GM18868 (cell line): ENCODE data around the gene COL25A1.
"Not testable (repeated sequence)": the region's sequence is repeated elsewhere in the genome, so short reads cannot be mapped to it uniquely, and the experiment has no call there.

ENCODE experiments used
- ATAC-seq: cut with Tn5 transposase; IDR thresholded peaks from one replicate; pipeline ENCODE4 v1.9.1; 2021; ENCODE audit warnings: mild to moderate bottlenecking, moderate library complexity; ENCODE audit not compliant: unreplicated experiment

Gene COL25A1

DNA sequence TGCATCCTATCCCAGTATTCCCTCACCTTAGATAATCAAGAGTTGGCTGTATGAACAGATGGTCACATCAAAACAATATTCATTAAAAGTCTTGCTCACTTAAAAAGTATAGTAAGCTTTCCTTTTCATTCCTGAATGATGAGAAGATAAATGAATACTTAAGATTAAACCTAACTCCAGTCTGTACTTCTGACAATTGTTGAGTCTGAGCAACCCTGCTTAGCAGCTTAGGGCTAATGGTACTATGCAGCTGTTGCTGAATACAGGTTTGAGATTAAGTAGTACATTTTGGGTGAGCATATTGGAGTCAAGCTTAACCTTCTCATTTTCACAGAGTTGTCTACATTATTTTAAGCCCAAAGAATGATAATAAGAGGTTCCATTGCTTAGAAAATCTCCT lies 417.9 kb downstream of the COL25A1 start:
- no peak for ATAC-seq

DNA sequence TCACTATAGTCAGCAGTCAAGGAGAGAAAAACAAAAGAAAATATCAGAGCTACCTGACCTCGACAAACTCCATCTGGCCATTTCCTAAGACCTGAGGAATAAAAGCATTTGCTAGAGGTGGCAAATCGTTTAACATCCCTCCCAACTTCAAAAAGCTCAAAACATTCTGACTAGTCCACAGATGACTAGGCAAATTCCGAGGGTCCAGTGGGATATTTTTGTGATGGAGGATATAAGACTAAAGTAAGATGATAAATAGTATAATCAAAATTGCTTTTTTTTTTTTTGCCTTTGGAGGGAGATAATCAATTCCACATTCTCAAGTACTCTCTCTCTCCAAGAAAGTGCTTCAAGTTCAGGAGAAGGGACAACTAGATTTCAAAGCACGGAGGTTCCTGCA lies 420.5 kb downstream of the COL25A1 start:
- no peak for ATAC-seq

DNA sequence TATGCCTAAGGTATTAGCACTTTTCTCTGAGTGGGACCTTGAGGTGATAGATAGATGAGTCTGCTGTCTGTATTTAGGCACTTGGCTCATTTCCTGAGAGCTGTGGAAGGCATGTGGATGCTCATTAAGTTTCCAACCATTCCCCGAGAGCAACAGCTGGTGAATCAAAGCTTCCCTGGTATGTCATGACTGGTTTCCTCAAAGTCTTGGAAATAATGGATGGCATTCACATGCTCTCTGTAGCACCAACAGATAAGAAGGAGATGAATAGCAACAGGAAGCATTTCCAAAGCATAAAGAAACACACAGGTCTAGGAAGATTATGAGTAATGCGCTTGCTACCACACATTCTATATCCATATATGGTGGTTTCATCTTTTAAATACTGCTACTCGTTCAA lies 421.3 kb downstream of the COL25A1 start:
- ATAC-seq, result no peak

DNA sequence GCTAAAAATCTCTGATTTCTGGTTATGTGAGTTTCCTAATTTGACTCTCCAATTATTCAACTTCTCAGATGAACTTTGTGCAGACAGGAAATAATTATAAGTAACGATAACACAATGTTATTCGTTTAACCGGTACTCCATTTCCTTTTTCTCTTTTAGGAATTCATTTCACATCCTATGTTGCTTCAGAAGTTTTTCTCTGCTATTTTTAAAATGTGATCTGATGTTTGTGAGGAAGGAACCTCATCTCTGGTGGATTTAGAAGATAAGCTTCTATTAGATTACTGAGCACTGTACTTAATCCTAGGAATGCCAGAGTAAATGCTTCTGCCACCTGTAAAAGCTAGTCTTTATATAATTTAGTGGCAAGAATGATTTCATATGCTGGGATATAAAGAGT lies 423.7 kb downstream of the COL25A1 start:
- ATAC-seq, result no peak

DNA sequence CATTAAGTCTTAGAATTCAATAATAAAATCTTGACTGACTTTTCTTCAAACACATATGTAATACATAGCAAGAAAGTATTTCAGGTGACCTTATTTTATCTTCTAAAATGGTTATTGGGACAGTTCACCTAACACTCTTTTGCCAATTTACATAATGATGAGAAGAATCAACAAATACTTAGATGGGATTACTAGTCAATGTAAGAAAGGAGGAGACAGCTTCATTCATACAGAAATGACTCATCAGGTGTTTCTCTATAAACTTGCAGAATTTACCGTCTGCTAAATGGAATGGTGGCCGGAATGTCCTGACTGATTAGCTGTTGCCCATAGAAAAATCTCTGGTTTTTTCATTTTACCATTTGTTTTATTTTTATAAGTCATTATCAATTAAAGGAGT lies 424.6 kb downstream of the COL25A1 start:
- no peak for ATAC-seq

DNA sequence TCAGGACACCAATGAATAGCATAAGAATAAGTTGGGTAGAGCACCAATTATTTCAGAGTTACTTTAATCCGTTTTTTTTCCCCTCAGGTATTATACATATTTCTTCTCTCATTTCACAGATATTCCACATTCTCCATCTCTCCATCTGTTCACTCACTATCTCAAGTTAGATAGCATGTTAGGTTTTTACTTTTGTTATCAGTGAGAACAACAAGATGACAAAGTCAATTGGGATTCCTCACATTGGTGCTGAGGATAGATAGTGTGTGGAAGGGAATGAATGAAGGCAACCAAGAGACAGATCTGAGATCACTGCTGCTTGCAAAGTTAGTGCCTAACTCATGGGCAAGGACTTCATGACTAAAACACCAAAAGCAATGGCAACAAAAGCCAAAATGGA lies 427.7 kb downstream of the COL25A1 start:
- ATAC-seq, result no peak

DNA sequence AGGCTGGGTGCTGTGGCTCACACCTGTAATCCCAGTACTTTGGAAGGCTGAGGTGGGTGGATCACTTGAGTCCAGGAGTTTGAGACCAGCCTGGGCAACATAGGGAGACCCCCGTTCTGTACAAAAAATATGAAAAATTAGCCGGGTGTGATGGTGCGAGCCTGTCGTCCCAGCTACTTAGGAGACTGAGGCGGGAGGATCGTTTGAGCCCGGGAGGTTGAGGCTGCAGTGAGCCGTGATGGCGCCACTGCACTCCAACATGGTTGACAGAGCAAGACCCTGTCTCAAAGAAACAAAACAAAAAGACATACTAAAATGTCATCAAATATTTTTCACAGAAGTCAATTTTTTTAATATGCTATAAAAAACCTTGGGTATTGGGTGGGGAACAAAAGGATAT lies 432.5 kb downstream of the COL25A1 start:
- ATAC-seq, result not testable (repeated sequence)

DNA sequence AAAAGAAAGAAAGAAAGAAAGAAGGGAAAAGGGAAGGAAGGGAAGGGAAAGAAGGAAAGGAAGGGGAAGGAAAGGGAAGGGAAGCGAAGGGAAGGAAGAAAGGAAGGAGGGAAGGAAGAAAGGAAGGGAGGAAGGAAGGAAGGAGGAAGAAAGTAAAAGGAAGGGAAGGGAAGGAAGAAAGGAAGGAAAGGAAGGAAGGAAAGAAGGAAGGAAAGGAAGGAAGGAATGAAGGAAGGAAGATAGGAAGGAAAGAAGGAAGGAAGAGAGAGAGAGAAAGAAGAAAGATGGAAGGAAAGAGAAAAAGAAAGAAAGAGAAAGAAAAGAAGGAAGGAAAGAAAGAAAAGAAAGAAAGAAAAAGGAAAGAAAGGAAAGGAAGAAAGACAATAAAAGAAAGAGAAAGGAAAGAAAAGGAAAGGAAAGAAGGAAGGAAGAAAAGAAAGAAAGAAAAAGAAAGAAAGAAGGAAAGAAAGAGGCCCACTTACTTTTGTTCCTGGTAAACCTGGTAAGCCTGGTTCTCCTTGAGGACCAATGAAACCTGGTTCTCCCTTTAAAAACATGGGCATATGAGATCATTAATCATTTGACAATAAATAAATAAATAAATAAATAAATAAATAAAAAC lies 433.7 kb downstream of the COL25A1 start:
- no peak for ATAC-seq

DNA sequence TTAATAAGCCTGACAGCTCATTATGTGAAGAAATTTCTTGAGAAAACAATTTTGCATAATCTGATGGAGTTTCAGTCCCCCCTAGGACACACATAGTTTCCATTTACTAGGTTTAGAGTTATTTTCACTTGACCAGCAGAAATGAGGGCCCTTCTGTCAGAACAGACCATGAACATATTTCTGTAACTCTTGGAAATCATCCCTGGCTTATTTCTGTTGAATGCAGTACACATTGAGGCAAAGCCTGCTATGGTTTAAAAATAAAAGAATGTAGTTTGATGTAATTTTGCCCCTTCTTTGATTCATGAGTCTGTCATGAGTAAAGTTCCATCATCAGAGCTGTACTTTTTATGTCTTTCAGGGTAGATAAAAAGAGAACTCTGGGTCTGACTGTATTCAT lies 435.0 kb downstream of the COL25A1 start:
- no peak for ATAC-seq

DNA sequence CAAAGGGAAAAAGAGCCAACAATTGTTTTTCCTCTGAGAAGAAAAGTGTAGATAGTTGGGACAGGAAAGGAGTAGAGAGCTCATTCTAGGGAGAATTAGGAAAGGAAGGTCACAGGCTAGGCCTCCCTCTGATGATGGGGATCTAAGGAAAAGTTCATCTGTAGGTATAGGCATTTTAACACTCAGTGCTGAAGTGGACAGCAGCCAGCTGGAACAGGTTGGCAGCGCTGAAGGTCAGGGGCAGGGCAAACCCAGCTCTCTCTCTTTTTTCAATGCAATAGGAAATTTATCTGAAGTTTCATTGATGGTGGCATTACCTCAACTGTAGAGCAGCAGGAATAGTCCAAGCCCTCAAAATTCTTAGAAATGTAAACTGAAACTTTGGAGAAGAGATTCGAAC lies 441.1 kb downstream of the COL25A1 start:
- ATAC-seq, result no peak

DNA sequence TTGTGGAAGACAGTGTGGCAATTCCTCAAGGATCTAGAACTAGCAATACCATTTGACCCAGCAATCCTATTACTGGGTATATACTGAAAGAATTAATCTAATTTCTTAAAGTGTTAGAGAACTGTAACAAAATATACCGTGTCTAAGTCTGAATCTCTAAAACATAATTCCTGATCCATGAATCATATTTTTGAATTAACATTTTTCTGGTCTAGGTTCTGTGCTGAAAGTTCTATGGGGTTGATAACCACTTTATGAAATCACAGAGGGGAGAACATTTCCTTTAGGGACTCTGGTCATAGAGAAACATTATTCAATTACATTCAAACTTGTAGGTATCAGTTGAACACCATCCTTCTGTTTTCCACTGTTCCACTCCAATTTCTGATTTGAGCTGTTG lies 447.7 kb downstream of the COL25A1 start:
- no peak for ATAC-seq

DNA sequence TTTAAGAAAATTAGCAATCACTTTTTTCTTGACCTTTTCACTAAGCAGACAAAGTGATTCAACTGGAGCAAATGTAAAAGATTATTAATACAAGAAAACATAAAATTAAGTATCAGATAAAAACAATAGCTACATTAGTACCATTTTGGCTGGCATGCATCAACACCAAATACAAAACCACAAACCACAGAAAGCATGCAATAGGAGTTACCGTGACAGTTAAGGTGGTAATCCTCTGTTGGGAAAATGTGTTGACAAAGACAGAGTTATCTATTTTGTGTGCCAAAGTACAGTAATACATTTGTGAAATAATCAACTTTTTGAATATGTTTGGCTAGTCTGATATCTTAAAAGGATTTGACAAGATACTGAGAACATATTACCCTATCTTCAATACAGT lies 449.8 kb downstream of the COL25A1 start:
- no peak for ATAC-seq

DNA sequence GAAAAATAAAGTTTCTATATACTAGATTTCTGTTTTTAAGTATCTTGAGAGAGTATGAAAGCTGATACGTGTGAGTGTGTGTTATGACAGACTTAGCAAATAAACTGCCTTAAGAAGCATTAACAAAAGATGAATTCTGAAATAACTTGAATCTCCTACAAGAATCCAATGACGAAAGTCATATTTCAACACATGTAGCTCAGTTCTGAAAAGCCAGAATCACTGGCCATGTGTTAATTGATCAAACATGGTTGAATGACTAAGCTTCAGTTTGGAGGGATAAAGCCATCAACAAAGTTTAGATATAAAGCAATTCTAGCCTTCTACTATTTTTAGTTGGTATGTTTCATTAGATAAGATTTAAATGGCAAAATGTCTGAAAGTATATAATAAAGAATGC lies 451.1 kb downstream of the COL25A1 start:
- ATAC-seq, result no peak

DNA sequence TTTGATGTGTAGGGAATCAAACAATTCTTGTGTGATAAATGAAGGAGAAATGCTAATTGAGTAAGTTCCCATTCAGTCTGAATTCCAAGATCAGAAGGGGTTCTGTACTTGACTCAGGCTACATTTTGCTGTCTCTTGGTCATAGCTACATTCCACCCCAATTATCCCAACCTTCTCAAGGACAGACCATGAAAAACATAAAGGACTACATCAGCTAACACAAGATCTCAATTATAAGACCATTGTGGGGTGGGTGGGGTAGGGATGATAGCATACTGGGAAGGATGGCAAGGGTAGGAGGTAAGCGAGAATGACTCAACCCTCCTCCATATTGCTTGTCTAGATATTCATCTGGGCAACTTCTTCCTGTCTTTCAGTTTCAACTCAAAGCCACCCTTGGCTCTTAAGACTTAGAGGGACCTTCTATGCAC lies 452.2 kb downstream of the COL25A1 start:
- peak; percentile 33 for ATAC-seq

DNA sequence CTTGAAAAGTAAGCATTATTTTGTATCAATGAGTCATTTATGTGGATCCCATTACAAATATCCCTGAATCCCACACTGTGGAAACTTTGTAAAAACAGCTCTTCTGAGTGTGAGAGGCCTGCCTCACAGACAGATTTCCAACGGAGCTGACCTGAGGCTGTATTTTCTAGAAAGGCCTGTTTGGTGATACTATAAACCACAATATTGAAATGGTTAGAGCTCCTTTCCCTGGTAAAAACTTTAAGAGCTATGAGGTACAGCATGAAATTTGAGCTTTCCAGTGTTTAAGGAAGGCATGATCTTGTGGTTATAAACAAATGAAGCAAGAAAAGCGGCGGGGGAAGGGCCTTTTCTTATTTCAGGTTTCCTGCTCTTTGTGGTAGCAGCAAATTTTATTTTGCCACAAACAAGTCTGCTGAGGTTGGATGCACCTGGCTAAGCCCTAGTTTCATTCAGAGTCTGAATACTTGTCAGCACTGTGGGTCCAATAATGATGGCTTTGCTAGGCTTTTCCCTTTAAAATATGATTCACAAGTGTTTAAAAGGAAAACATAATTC lies 452.8 kb downstream of the COL25A1 start:
- ATAC-seq, result peak; percentile 92

DNA sequence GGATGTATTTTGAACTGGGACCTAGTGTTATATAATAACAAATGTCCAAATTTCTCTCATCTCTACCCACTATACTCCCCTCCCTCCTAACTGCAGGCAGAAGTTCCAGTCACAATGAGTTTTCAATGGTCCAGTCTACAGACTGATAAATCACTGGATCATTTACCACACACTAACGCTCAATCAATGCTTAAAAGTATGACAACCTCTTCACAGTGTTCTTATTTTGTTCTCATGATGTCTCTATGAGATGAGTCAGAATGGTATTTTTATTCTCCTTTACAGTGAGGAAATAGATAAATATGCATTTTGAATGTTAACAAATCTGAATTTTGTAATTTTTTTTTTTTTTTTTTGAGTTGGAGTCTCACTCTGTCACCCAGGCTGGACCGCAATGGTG lies 455.9 kb downstream of the COL25A1 start:
- ATAC-seq, result no peak

DNA sequence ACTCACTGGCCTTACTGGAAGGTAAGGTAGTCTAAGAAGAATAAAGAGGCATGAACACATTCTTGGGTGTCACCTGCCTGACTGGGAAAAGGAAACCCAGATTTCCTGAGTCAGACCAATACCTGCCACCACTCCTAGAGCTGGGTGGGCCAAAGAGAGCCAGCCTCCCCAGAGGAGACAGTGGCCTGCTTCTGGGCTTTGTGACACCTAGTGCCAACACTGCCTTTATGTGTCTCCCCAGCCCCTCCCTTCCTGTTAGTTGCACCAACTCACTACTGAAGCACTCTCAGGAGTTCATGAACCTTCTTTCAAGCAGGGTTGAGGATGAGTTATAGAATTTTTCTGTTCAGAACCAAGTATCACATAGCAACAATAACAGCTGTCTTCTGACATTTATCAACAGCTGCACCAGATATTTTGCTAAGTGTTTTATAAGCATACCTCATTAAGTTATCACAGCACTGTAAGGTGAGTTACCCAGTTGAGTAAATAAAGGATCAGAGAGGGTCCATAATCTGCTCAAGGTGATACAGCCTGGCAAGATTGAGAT lies 462.0 kb downstream of the COL25A1 start:
- no peak for ATAC-seq

DNA sequence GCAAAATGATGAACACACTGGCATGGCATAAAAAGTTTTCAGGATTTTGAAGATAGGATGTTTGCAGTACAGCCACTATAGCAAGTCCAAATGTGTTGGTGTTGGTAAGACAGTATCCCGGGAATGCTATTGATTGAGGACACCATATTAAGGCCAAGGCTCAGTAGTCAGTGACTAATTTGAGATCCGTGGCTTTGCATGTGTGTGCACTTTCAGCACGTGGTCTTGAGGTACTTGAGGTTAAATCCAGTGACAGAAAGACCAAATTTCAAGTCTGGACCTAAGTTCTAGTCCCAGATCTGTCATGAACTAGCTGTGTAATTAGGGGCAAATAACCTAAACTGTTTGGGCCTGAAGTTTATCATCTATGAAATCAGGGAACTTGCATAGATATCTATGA lies 463.1 kb downstream of the COL25A1 start:
- ATAC-seq, result no peak

DNA sequence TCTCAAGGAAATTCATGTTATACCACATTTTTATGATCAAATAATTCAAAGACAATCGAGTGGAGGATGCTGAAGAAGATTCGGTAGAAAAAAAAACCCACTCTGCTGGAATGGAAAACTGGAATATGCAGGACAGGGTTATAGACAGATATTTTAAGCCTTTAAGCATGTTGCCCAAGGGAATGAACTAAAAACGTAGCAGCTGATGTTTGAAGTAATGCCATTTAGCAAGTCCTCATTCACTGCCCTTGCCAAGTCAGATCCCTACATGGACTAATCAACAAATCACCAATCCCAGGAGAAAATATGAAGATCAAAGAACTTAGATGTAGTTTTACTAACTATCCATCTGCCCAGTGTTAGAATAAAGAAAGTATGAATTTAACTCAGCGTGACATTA lies 464.0 kb downstream of the COL25A1 start:
- no peak for ATAC-seq

DNA sequence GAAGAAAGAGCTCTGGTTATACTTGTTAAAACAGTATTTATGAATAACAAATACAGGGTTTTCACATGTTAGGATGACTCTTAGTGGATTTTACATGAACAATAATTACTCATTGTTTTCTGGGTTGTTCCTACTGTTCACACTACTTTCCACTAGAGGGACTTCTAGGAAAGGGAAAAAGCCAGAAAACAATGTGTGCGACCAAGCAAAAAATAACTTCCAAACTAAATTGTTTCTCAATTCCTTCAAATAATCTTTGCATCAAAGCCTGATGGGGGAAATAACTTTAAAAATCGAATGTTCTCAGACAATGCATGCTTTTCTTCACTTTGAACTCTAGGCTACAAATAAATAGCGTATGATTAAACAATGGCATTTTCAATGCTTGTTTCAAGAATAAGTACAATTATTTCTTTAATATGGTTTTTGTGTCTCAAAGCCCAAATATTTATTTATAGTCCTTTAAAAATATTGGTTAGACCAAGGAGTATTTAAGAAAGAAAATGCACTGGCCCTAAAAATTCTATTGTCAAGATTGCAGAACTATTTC lies 467.5 kb downstream of the COL25A1 start:
- ATAC-seq, result peak; percentile 65

DNA sequence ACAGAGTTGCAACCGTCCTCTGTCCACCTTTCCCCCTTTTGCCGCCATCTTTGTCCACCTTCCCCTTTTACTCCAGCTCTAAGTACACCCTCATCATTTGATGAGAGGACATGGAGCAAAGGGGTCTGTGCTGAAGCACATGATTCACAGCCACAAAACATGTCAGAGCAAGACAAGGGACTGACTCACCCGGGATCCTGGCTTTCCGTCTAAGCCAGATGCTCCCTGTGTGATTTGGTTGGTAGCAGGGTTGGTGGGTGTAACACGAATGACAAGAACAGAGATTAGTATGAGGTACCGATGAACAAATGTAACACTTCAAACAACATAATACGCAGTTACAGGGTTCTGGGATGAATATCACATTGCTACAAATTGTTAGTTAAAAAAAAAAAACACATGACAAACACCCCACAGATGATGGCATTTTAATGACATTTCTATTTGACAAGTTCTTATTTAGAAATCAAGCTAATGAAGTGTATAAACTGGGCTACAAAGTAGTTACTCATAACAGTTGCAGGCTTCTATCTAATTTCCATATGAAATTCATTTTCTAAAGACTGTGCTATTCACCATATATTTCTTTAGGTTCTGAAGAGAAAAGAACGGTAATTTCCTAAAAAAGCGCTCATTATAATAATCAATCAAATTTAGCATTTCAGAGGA lies 468.2 kb downstream of the COL25A1 start:
- ATAC-seq, result no peak

DNA sequence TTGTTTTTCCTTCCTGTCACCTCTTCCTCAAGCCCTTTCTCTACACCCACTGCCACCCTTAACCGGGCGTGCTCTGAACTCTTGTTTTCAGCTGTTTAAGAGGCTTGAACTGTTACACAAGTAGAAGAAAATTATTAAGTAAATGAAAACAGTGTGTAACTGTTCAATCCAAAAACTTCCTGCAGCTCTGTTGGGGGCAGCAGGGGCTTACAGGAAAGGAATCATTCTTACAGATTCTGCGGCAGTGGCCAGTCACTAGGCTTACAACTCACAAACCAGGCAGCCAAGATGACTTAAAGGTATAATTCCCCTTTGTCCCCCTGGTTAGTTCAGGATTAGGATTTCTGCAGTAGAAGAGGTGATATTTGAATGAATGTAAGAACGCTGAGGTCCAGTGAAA lies 469.4 kb downstream of the COL25A1 start:
- no peak for ATAC-seq
